GM06990 (cell line): Measurements from ENCODE around the gene H6PD.

Source experiments
- DNase-seq: peaks from one replicate; pipeline ENCODE4 v3.0.0-alpha.2; 2011; ENCODE audit not compliant: insufficient read length; ENCODE audit errors: extremely low read depth
- H3K27me3 ChIP-seq: replicated peaks from 2 replicates; pipeline ENCODE4 v1.6.0; 2011; ENCODE audit warnings: low read length; ENCODE audit not compliant: control insufficient read depth, insufficient read depth
- H3K36me3 ChIP-seq: 2 replicates; pipeline ENCODE4 v1.5.1; 2011; ENCODE audit warnings: low read length; ENCODE audit not compliant: control insufficient read depth, insufficient read depth
- H3K4me3 ChIP-seq: replicated peaks from 2 replicates; pipeline ENCODE4 v1.5.1; 2011; ENCODE audit warnings: low read depth, mild to moderate bottlenecking, control low read depth, low read length
- CTCF ChIP-seq: IDR thresholded peaks from 2 replicates; pipeline ENCODE4 v1.5.1; 2011; ENCODE audit warnings: low read length, control low read depth, mild to moderate bottlenecking, inconsistent platforms; ENCODE audit not compliant: insufficient read depth, poor library complexity, severe bottlenecking

The H6PD gene

DNA sequence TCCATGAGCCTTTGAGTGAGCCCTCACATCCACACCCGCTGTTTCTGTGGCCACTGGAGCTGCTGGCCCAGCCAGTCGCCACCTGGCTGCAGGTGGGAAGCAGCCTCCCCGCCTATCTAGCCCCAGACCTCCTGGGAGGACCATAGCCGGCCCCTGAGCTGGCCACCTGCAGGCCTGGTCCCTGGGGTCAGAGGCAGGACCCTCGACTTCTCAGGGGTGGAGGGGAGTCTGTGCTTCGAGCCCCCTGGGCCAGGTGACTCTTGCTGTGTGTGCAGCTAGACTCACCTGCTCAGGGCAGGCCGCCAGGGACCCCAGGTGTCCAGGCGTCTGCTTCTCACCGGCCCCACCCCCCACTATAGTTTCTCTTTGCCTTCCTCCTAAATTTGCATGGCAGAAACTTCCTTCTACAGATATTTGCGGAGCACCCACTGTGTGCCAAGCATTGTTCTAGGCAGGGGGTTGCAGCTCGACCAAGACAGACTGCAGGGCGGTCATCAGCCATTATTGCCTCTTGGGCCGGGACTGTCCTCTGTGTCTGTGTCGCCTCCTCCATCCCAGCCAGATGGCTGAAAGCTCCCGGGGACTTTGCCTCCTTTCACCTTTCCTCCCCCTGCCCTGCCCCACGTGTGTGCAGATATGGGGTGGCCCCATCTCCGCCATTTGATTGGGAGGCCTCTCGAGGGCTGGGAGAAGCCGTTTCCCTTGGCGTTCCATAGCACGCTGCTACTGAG lies 85.4 kb downstream of the H6PD start:
- no peak for TF ChIP-seq CTCF
- no peaks in the 10 kb centered on the region for H3K27me3 ChIP-seq
- H3K36me3 ChIP-seq: no peaks in the 10 kb centered on the region
- DNase-seq: no peak
- no peak overlapping the region for H3K4me3 ChIP-seq
